HEK293 (cell line): Measurements from ENCODE around the gene GFRAL.

Experiments used
- ZNF146 ChIP-seq: fragments of 450-650 bp; formaldehyde crosslinking; IDR thresholded peaks from 2 replicates; pipeline ENCODE4 v1.5.1; 2016; ENCODE audit warnings: missing biosample characterization, missing genetic modification characterization
- ZNF24 ChIP-seq: fragments of 450-650 bp; formaldehyde crosslinking; IDR thresholded peaks from 2 replicates; pipeline ENCODE4 v1.5.1; 2016; ENCODE audit warnings: missing biosample characterization, missing genetic modification characterization
- TF ChIP-seq, protein P1 (sequence below): fragments of 450-650 bp; formaldehyde crosslinking; IDR thresholded peaks from 2 replicates; pipeline ENCODE4 v1.5.1; 2016; ENCODE audit warnings: missing biosample characterization, missing genetic modification characterization
- TF ChIP-seq, protein P2 (sequence below): fragments of 450-650 bp; formaldehyde crosslinking; IDR thresholded peaks from 2 replicates; pipeline ENCODE4 v1.5.1; 2016; ENCODE audit warnings: missing biosample characterization, missing genetic modification characterization

DNA sequence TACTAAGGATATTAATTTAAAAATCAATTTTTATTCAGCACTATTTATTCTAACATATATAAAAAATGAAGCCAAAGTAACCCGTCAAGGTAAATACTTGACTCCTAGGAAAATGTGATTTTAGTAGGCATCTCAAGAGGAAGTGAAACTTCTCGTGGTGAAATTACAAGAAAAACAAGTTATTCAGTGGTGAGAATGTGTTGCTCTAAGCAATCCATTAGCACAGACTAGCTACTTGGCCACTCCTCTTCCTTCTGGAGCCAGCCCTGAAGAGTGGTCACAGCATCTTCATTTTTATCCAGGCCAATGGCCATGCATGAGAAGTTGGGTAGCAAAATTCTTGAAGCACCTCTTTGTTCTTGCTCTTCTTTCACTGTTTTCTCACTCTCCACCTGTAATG lies 40.4 kb upstream of the GFRAL start:
- TF ChIP-seq ZNF146 (no peak), ZNF24 (tag by site-specific recombination) (no peak)
- TF ChIP-seq, protein P1, sequence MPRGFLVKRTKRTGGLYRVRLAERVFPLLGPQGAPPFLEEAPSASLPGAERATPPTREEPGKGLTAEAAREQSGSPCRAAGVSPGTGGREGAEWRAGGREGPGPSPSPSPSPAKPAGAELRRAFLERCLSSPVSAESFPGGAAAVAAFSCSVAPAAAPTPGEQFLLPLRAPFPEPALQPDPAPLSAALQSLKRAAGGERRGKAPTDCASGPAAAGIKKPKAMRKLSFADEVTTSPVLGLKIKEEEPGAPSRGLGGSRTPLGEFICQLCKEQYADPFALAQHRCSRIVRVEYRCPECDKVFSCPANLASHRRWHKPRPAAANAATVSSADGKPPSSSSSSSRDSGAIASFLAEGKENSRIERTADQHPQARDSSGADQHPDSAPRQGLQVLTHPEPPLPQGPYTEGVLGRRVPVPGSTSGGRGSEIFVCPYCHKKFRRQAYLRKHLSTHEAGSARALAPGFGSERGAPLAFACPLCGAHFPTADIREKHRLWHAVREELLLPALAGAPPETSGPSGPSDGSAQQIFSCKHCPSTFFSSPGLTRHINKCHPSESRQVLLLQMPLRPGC (tag by site-specific recombination), result no peak
- TF ChIP-seq, protein P2, sequence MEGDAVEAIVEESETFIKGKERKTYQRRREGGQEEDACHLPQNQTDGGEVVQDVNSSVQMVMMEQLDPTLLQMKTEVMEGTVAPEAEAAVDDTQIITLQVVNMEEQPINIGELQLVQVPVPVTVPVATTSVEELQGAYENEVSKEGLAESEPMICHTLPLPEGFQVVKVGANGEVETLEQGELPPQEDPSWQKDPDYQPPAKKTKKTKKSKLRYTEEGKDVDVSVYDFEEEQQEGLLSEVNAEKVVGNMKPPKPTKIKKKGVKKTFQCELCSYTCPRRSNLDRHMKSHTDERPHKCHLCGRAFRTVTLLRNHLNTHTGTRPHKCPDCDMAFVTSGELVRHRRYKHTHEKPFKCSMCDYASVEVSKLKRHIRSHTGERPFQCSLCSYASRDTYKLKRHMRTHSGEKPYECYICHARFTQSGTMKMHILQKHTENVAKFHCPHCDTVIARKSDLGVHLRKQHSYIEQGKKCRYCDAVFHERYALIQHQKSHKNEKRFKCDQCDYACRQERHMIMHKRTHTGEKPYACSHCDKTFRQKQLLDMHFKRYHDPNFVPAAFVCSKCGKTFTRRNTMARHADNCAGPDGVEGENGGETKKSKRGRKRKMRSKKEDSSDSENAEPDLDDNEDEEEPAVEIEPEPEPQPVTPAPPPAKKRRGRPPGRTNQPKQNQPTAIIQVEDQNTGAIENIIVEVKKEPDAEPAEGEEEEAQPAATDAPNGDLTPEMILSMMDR (tag by site-specific recombination), result no peak
